ENCODE data around the gene SLC2A4RG.

SLC2A4RG gene

GRCh38 chr20:63700199-63701050 is 39.2 kb upstream of the SLC2A4RG start:
- DNase-seq, result no peak

GRCh38 chr20:63701051-63701328 is 38.6 kb upstream of the SLC2A4RG start:
- no peak for DNase-seq

- no peak for DNase-seq
Measured at GRCh38 chr20:63701329-63702035, 38.1 kb upstream of the SLC2A4RG start.

- no peak for DNase-seq
Measured at GRCh38 chr20:63702036-63702665, 37.4 kb upstream of the SLC2A4RG start.

- DNase-seq, result no peak
Measured at GRCh38 chr20:63702751-63703470, 36.7 kb upstream of the SLC2A4RG start.

GRCh38 chr20:63703471-63703975 is 36.1 kb upstream of the SLC2A4RG start:
- DNase-seq, result no peak

- no peak for DNase-seq
Measured at GRCh38 chr20:63703976-63704748, 35.4 kb upstream of the SLC2A4RG start.

- no peak for DNase-seq
Measured at GRCh38 chr20:63704749-63705117, 34.8 kb upstream of the SLC2A4RG start.

GRCh38 chr20:63705232-63706026 is 34.1 kb upstream of the SLC2A4RG start:
- no peak for DNase-seq

- no peak for DNase-seq
Measured at GRCh38 chr20:63706027-63706695, 33.4 kb upstream of the SLC2A4RG start.

GRCh38 chr20:63706852-63707557 is 32.6 kb upstream of the SLC2A4RG start:
- DNase-seq, result peak; percentile 74

GRCh38 chr20:63707558-63708300 is 31.8 kb upstream of the SLC2A4RG start, which contains the start of the genes ARFRP1 and ZGPAT:
Gene ARFRP1, minus strand, starts transcription at chr20:63707976. Its CDS starts 885 bp downstream, at chr20:63707091.
Gene ZGPAT, plus strand, starts transcription at chr20:63708039. Its CDS starts 542 bp downstream, at chr20:63708581.
- peak; percentile 90 for DNase-seq

GRCh38 chr20:63708301-63709148 is 31.1 kb upstream of the SLC2A4RG start:
- no peak for DNase-seq

GRCh38 chr20:63709149-63709527 is 30.4 kb upstream of the SLC2A4RG start:
- DNase-seq, result no peak

- DNase-seq, result no peak
Measured at GRCh38 chr20:63711085-63711645, 28.4 kb upstream of the SLC2A4RG start.

- no peak for DNase-seq
Measured at GRCh38 chr20:63712191-63712590, 27.4 kb upstream of the SLC2A4RG start.

- no peak for DNase-seq
Measured at GRCh38 chr20:63714858-63715257, 24.7 kb upstream of the SLC2A4RG start.

GRCh38 chr20:63718996-63719395 is 20.6 kb upstream of the SLC2A4RG start:
- no peak for DNase-seq

All from stimulated activated CD4-positive, alpha-beta T cell treated with anti-CD3 and anti-CD28 coated beads, Interleukin-15, amount 100 ng/mL, for 24 hours (primary cell).